ENCODE measurements around the gene PRXL2C.
A peak's percentile ranks its signal among the peaks of the same experiment; 100 is the strongest.

Gene PRXL2C

GRCh38 chr9:96612105-96612965 lies 42.8 kb downstream of the PRXL2C start:
- DNase-seq (ENCODE audit: low spot score): peak; percentile 79

- no peak for DNase-seq (ENCODE audit: low spot score)
Measured at GRCh38 chr9:96611302-96611701, 43.8 kb downstream of the PRXL2C start.

- no peak for DNase-seq (ENCODE audit: low spot score)
Measured at GRCh38 chr9:96609732-96610131, 45.4 kb downstream of the PRXL2C start.

- no peak for DNase-seq (ENCODE audit: low spot score)
Measured at GRCh38 chr9:96607971-96608370, 47.1 kb downstream of the PRXL2C start.

- no peak for DNase-seq (ENCODE audit: low spot score)
Measured at GRCh38 chr9:96605328-96605727, 49.8 kb downstream of the PRXL2C start.

GRCh38 chr9:96604004-96604319 lies 51.2 kb downstream of the PRXL2C start:
- peak; percentile 75 for DNase-seq (ENCODE audit: low spot score)

GRCh38 chr9:96603305-96604003 lies 51.7 kb downstream of the PRXL2C start:
- DNase-seq (ENCODE audit: low spot score): peak; percentile 40

- DNase-seq (ENCODE audit: low spot score): peak; percentile 44
Measured at GRCh38 chr9:96599298-96599697, 55.8 kb downstream of the PRXL2C start.

- DNase-seq (ENCODE audit: low spot score): no peak
Measured at GRCh38 chr9:96596601-96597111, 58.5 kb downstream of the PRXL2C start.

All from GM03348 (cell line).